ENCODE measurements around the gene RASGRP2. TPM values are rescaled to one million over a fixed set of nuclear protein-coding genes. Genes with fewer than 3 reads are reported as not detected.

The RASGRP2 gene
- total and polyA plus RNA-seq, 3 donors from 2014 or later: 14.4 to 26.3 (median 24.0) TPM

DNA sequence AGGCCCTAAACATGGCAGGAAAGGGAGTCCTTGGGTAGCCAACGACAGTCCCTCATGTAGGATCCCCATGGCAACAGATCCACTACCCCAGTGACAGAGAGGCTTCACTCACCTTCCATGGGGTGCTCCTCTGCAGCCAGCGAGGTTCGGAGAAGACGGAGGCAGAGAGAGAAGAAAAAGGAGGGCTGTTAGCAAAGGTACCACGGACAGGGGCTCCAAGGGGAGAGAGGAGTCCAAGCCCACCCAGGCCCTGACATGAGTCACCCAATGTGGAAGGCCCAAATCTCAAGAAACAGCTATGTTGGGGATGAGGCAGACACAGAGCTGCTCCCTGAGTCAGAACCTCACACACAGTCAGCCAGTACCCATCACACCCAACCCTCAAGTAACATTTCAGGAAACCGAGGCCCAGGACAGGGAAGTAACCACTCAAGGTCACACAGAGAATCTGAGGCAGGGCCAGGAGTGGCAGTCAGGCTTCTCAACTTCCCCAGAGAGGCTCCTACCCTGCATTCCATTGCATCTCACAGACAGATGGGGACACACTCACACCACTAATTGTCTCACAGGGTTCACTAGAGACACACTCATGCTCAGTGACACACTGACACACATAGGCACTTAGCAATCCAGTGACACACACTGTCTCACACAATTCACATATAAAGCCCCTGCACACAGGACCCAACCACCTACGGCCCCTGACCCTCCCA lies 46.1 kb downstream of the RASGRP2 start:
- no peak overlapping the region for H3K4me3 ChIP-seq
- WGBS, 2 donors: 76 to 81% methylated on average over 7 of the region's 7 CpGs
- H3K36me3 ChIP-seq (ENCODE audit: low read depth, missing control alignments): no peaks in the 10 kb centered on the region
- no peak overlapping the region for H3K27ac ChIP-seq
- DNase-seq: no peak
- intact Hi-C loops (cut with DNase I; ENCODE audit: low total_unique reads): no loop called here
- TF ChIP-seq, protein P1, sequence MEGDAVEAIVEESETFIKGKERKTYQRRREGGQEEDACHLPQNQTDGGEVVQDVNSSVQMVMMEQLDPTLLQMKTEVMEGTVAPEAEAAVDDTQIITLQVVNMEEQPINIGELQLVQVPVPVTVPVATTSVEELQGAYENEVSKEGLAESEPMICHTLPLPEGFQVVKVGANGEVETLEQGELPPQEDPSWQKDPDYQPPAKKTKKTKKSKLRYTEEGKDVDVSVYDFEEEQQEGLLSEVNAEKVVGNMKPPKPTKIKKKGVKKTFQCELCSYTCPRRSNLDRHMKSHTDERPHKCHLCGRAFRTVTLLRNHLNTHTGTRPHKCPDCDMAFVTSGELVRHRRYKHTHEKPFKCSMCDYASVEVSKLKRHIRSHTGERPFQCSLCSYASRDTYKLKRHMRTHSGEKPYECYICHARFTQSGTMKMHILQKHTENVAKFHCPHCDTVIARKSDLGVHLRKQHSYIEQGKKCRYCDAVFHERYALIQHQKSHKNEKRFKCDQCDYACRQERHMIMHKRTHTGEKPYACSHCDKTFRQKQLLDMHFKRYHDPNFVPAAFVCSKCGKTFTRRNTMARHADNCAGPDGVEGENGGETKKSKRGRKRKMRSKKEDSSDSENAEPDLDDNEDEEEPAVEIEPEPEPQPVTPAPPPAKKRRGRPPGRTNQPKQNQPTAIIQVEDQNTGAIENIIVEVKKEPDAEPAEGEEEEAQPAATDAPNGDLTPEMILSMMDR (IDR thresholded peaks at IDR 0.05): no peak
- TF ChIP-seq POLR2A (IDR thresholded peaks at IDR 0.05): no peak
- no peaks in the 10 kb centered on the region for H3K9me3 ChIP-seq
- no peaks in the 10 kb centered on the region for H3K27me3 ChIP-seq
- no peaks in the 10 kb centered on the region for H3K4me1 ChIP-seq

DNA sequence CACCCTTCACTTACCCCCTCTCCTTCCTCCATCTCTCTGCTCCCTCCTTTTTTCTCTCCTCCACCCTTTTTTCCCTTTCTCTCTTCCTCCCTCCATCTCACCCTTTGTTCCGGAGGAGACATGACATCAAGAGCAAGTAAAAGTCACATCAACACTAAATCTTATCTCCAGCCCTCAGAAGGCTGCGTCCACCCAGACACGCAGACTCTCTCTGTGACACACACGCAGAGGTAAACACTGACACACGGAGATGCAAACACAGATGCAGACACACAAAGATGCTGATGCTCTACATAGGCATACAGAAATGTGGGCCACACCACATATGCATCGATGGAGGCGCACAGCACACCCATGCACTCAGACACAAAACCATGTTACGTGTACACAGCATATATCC lies 47.9 kb downstream of the RASGRP2 start:
- no peak for TF ChIP-seq POLR2A (IDR thresholded peaks at IDR 0.05)
- Histone ChIP-seq H3K4me1 (no peaks in the 10 kb centered on the region), H3K27ac (no peak overlapping the region), H3K27me3 (no peaks in the 10 kb centered on the region), H3K4me3 (no peak overlapping the region), H3K9me3 (no peaks in the 10 kb centered on the region), H3K36me3 (ENCODE audit: low read depth, missing control alignments) (no peaks in the 10 kb centered on the region)
- intact Hi-C loops (cut with DNase I; ENCODE audit: low total_unique reads): no loop called here
- DNase-seq: no peak
- WGBS, 2 donors: 92 to 94% methylated on average over 5 to 8 of the region's 8 CpGs

DNA sequence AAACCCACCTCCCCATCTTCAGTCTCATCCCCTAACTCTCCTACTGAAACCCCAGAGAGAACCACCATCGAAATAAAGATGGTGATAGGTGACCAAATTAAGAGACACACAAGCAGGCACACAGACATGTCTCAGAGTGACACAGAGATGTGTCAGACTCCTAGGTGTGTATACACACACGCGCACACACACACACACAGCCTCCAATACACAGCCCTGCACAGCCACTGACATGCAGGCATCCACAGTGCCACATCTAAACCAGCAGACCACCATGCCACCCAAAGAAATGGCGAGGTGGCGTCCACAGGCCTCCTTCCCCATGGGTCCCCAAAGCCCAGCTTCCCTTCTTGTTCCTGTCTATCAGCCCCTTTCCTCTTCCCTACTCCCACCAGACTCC lies 48.4 kb downstream of the RASGRP2 start:
- Histone ChIP-seq H3K4me3 (no peak overlapping the region), H3K9me3 (no peaks in the 10 kb centered on the region), H3K4me1 (no peaks in the 10 kb centered on the region), H3K27ac (no peak overlapping the region), H3K27me3 (no peaks in the 10 kb centered on the region), H3K36me3 (ENCODE audit: low read depth, missing control alignments) (no peaks in the 10 kb centered on the region)
- intact Hi-C loops (cut with DNase I; ENCODE audit: low total_unique reads): no loop called here
- no peak for DNase-seq
- WGBS, 2 donors: 96 to 97% methylated on average over 5 of the region's 5 CpGs
- TF ChIP-seq POLR2A (IDR thresholded peaks at IDR 0.05): no peak
- TF ChIP-seq, protein P1 (IDR thresholded peaks at IDR 0.05): no peak

DNA sequence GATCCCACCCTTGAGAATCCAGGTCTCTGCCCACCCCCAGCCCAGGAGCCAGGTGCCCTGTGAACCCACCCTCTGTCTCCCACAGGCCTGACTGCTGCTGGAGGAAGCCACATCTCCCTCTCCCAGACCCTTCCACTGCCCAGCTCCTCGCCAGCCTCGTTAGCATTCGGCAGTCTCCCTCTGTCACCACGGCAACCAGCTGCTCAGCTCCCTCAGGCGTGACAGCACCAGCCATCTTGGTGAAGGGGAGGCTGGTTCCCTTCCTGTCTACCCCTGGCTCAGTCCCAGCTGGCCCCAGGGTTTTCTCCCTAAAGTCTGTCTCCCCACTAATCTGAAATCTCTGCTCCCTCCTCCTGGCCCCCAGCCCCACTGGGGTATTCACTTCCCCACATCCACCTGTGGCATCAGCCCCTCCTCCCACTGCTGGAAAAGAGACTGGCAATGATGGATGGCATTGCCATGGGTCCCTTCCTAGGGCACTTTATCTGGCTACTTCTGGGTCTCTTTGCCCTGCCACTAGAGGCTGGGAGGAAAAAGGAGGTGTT lies 49.0 kb downstream of the RASGRP2 start:
- H3K36me3 ChIP-seq (ENCODE audit: low read depth, missing control alignments): no peaks in the 10 kb centered on the region
- 75 to 79% methylated on average over 5 of the region's 5 CpGs for WGBS, 2 donors
- H3K27me3 ChIP-seq: no peaks in the 10 kb centered on the region
- no peak for DNase-seq
- H3K4me1 ChIP-seq: peaks cover 3% of the 10 kb centered on the region
- no peak overlapping the region for H3K27ac ChIP-seq
- no peak for TF ChIP-seq POLR2A (IDR thresholded peaks at IDR 0.05)
- TF ChIP-seq, protein P1 (IDR thresholded peaks at IDR 0.05): no peak
- intact Hi-C loops (cut with DNase I; ENCODE audit: low total_unique reads): no loop called here
- H3K9me3 ChIP-seq: no peaks in the 10 kb centered on the region
- no peak overlapping the region for H3K4me3 ChIP-seq

DNA sequence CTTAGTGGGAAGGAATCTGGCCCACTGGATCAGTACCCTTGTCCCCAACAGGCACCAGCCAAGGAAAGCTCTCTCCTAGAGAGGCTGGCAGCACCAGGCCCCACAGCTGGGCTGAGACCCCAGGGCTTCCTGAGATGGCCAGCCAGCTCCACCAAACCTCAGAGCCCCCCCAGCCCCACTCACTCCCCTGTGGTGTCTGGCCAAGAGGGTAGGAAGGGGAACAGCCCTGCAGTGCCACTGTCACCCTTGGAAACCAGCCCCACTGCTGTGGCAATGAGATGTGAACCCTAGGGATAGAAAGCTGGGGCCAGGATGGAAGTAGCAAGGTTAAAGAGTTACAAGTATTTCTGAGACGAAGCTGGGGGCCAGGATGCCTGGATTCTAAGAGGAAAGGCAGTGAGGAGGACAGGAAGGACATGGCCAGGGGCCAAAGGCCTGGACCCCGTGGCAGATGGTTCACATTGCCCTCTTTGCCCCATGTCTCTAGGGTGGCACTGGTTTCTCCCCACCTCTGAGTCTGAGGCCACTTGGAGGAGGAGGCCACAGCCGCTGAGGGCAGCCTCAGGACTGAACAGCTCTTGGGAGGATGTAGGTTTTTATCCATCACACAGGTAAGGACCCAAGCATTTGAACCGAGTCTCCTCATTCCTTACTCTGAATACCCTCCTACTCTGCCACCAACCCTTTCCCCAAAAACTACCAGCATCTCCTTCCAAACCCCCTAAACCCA lies 49.8 kb downstream of the RASGRP2 start:
- no peak for DNase-seq
- TF ChIP-seq, protein P1 (IDR thresholded peaks at IDR 0.05): no peak
- no peak for TF ChIP-seq POLR2A (IDR thresholded peaks at IDR 0.05)
- intact Hi-C loops (cut with DNase I; ENCODE audit: low total_unique reads): no loop called here
- Histone ChIP-seq H3K4me3 (no peak overlapping the region), H3K4me1 (peaks cover 7% of the 10 kb centered on the region), H3K36me3 (ENCODE audit: low read depth, missing control alignments) (no peaks in the 10 kb centered on the region), H3K27me3 (no peaks in the 10 kb centered on the region), H3K9me3 (no peaks in the 10 kb centered on the region), H3K27ac (no peak overlapping the region)
- WGBS, 2 donors: 79 to 86% methylated on average over 4 of the region's 4 CpGs
